HepG2 (cell line): ENCODE results near the gene ATP6V0E1. TPM values are rescaled to one million over a fixed set of nuclear protein-coding genes. Genes with fewer than 3 reads are reported as not detected.

Experiments used
- ATAC-seq: fragments of 200-7000 bp; cut with Tn5 transposase; 3 replicates; pipeline ENCODE4 v1.9.1; 2020; ENCODE audit warnings: mild to moderate bottlenecking, moderate library complexity
- BruUV-seq: library from RNA; stranded (reverse); fragments of 400-500 nt; replicated peaks from 2 replicates; lab custom pipeline; 2021; lab: Mats Ljungman, UMichigan
- CTCF ChIA-PET: fragments of 300-600 bp; formaldehyde crosslinking; extraction: SDS; loops from one replicate; lab custom pipeline; 2021; ENCODE audit warnings: low total read pairs, inconsistent platforms, low intra/inter-chr PET ratio; lab: Yijun Ruan, JAX
- POLR2A ChIA-PET: fragments of 350-600 bp; sonication (Branson Sonifier 250); formaldehyde crosslinking; loops from one replicate; lab custom pipeline; 2020; ENCODE audit warnings: antibody characterized with exemption, inconsistent platforms; lab: Yijun Ruan, JAX
- DNase-seq: peaks from one replicate; pipeline ENCODE4 v3.0.0-alpha.2; 2015; ENCODE audit warnings: low spot score
- FAIRE-seq: peaks from 3 replicates; lab custom pipeline; 2011; peaks lifted over from hg19 to GRCh38; lab: Jason Lieb, UNC
- H2AFZ ChIP-seq: one replicate; pipeline ENCODE4 v1.6.1; 2011; ENCODE audit warnings: low read length, inconsistent platforms
- H3K27ac ChIP-seq: fragments of 300-600 bp; 3 replicates; pipeline ENCODE4 v1.8.0; 2011; ENCODE audit warnings: mixed run types, mild to moderate bottlenecking, mixed read lengths, low read length, inconsistent platforms; ENCODE audit not compliant: insufficient read depth; ENCODE audit errors: extremely low read length
- H3K27me3 ChIP-seq, 2 experiments: fragments of 200-600 bp in 1 of 2; 2 replicates in 1 of 2; 3 replicates in 1 of 2; pipeline versions ENCODE4 v1.6.0 to v1.8.0; 2011; ENCODE audit warnings: low read length in 2 of 2, mild to moderate bottlenecking in 2 of 2, moderate library complexity in 2 of 2, inconsistent platforms in 1 of 2; ENCODE audit not compliant: insufficient read depth in 2 of 2, control insufficient read depth in 1 of 2
- H3K36me3 ChIP-seq, 2 experiments: fragments of 200-600 bp in 1 of 2; replicated peaks in 1 of 2; 2 replicates in 1 of 2; 3 replicates in 1 of 2; pipeline versions ENCODE4 v1.5.1 to v1.8.0; 2011; ENCODE audit warnings: low read length in 2 of 2, inconsistent platforms in 1 of 2; ENCODE audit not compliant: insufficient read depth in 2 of 2, control insufficient read depth in 1 of 2
- H3K4me1 ChIP-seq: 2 replicates; pipeline ENCODE4 v1.5.1; 2012; ENCODE audit warnings: low read length, inconsistent platforms; ENCODE audit not compliant: insufficient read depth
- H3K4me2 ChIP-seq: 2 replicates; pipeline ENCODE4 v1.6.0; 2011; ENCODE audit warnings: low read depth, low read length, inconsistent platforms
- H3K4me3 ChIP-seq, 3 experiments: fragments of 200-600 bp in 1 of 3; sonication (generic), shearing (Covaris generic) in 1 of 3; replicated peaks in 1 of 3; 2 replicates each; pipeline ENCODE4 v1.5.1; 2011 to 2016; ENCODE audit warnings: low read length in 3 of 3, inconsistent platforms in 2 of 3, low read depth in 2 of 3, mild to moderate bottlenecking in 2 of 3, control low read depth in 1 of 3, mixed read lengths in 1 of 3; ENCODE audit not compliant: insufficient read depth in 1 of 3
- H3K79me2 ChIP-seq: one replicate; pipeline ENCODE4 v1.6.1; 2011; ENCODE audit warnings: low read length, inconsistent platforms; ENCODE audit not compliant: insufficient read depth
- H3K9ac ChIP-seq: 2 replicates; pipeline ENCODE4 v1.6.0; 2011; ENCODE audit warnings: mild to moderate bottlenecking, low read depth, low read length, inconsistent platforms; ENCODE audit not compliant: insufficient read depth
- H3K9me3 ChIP-seq: 2 replicates; pipeline ENCODE4 v1.5.1; 2012; ENCODE audit warnings: mild to moderate bottlenecking, low read length
- H4K20me1 ChIP-seq: 2 replicates; pipeline ENCODE4 v1.6.0; 2011; ENCODE audit warnings: inconsistent platforms, mild to moderate bottlenecking, low read length, moderate library complexity; ENCODE audit not compliant: insufficient read depth
- KDM4B ChIP-seq: sonication (generic); formaldehyde crosslinking; IDR thresholded peaks from 2 replicates; pipeline ENCODE4 v1.4.0; 2020; ENCODE audit warnings: missing genetic modification reagents
- NFRKB ChIP-seq: fragments of 450-650 bp; IDR thresholded peaks from 2 replicates; pipeline ENCODE4 v1.6.1; 2017
- NPAS2 ChIP-seq: sonication (generic); formaldehyde crosslinking; IDR thresholded peaks from 2 replicates; pipeline ENCODE4 v1.8.0; 2022; ENCODE audit warnings: mild to moderate bottlenecking, missing genetic modification reagents, borderline replicate concordance
- PAWR ChIP-seq: sonication (generic); formaldehyde crosslinking; IDR thresholded peaks from 2 replicates; pipeline ENCODE4 v1.4.0; 2020; ENCODE audit warnings: missing genetic modification reagents, mild to moderate bottlenecking, borderline replicate concordance
- SMYD3 ChIP-seq: sonication (generic); formaldehyde crosslinking; IDR thresholded peaks from 2 replicates; pipeline ENCODE4 v1.8.1; 2023; ENCODE audit warnings: mild to moderate bottlenecking, missing genetic modification reagents
- ZNF512B ChIP-seq: sonication (generic); formaldehyde crosslinking; IDR thresholded peaks from 2 replicates; pipeline ENCODE4 v1.5.1; 2020; ENCODE audit warnings: missing genetic modification reagents, mild to moderate bottlenecking, borderline replicate concordance
- ZNF562 ChIP-seq: sonication (generic); formaldehyde crosslinking; IDR thresholded peaks from 2 replicates; pipeline ENCODE4 v1.8.0; 2022; ENCODE audit warnings: missing genetic modification reagents, borderline replicate concordance
- ZNF749 ChIP-seq: sonication (generic); formaldehyde crosslinking; IDR thresholded peaks from 2 replicates; pipeline ENCODE4 v1.8.0; 2022; ENCODE audit warnings: mild to moderate bottlenecking, missing genetic modification reagents, moderate library complexity, borderline replicate concordance
- ZNF816 ChIP-seq: sonication (generic); formaldehyde crosslinking; IDR thresholded peaks from 2 replicates; pipeline ENCODE4 v1.8.0; 2022; ENCODE audit warnings: missing genetic modification reagents, mild to moderate bottlenecking, borderline replicate concordance
- WGBS: methylation state at CpG from one replicate; pipeline ENCODE4 v1.1.6; 2017; ENCODE audit warnings: low lambda C conversion rate; 5-methylcytosine and 5-hydroxymethylcytosine counted together
- in situ Hi-C: cut with HindIII; loops from 2 replicates; pipeline ENCODE4 v1.10.0; 2017; ENCODE audit warnings: low pct_unique_long_range_greater_than_20kb; ENCODE audit not compliant: extremely low pct_ligation_motif_present
- intact Hi-C: fragments of 100-400 bp; cut with micrococcal nuclease; formaldehyde crosslinking; loops from one replicate; pipeline ENCODE4 v1.10.0; 2022; ENCODE audit not compliant: unreplicated experiment
- polyA plus RNA-seq, 8 experiments: library from polyadenylated mRNA; depleted of rRNA in 3 of 8; stranded (reverse) in 7 of 8; unstranded in 1 of 8; fragments of >200 nt; fragmentation: Illumina TruSeq in 4 of 8; extraction: Trizol in 4 of 8; gene quantifications; 2 replicates each; pipeline versions ENCODE4 v1.2.1 to v1.2.3, GENCODE V29; 2011 to 2016; ENCODE audit warnings: low read depth in 4 of 8, missing spikeins in 1 of 8, mixed read lengths in 1 of 8; ENCODE audit not compliant: insufficient read depth in 1 of 8
- total RNA-seq, 5 experiments: library from RNA; depleted of rRNA; stranded (reverse); fragments of >200 nt; fragmentation: Illumina TruSeq; extraction: Trizol; gene quantifications; 2 replicates each; pipeline ENCODE4 v1.2.3, GENCODE V29; 2016; ENCODE audit warnings: low read depth in 1 of 5

The ATP6V0E1 gene
- total and polyA plus RNA-seq, 2 of the 13 experiments (the other 11 are each of a cell fraction or from before 2014, with no cell fraction given): 143 to 215 TPM

DNA sequence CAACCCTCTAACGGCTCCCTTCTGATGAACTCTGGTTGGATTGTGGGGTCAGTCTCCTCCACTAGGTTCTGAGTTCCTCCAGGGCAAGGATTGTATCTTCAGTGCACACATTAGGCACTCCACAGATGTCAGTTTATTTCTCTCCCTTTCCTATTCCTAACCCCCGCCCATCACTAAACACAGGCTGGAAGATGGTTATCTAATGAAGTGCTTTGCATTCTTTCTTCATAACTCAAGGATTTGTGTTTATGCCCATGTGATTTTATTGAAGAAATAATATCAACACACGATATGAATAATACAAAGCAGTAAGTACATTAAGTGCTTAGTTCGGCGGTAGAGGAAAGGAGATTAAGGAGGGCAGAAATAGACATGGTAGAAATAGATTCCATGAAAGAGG is 68.2 kb downstream of the ATP6V0E1 start:
- H3K4me1 ChIP-seq: peaks cover 50% of the 10 kb centered on the region
- TF ChIP-seq ZNF816 (CRISPR knock-in tag): no peak
- TF ChIP-seq NFRKB: no peak
- TF ChIP-seq SMYD3 (CRISPR knock-in tag): no peak
- TF ChIP-seq NPAS2 (CRISPR knock-in tag): no peak
- no peak for TF ChIP-seq PAWR (CRISPR knock-in tag)
- TF ChIP-seq ZNF512B: no peak
- TF ChIP-seq ZNF562 (CRISPR knock-in tag): no peak
- no peak for TF ChIP-seq KDM4B (CRISPR knock-in tag)
- no peak for TF ChIP-seq ZNF749
- no peak overlapping the region for H3K4me2 ChIP-seq
- 72% methylated on average over 5 of the region's 5 CpGs for WGBS
- POLR2A ChIA-PET: no interaction called here
- no peak overlapping the region for H2AFZ ChIP-seq
- no peaks in the 10 kb centered on the region for H3K36me3 ChIP-seq
- DNase-seq (no peak), ATAC-seq (no peak), FAIRE-seq (no peak)
- no peak overlapping the region for H3K27ac ChIP-seq
- no peak overlapping the region for H3K9ac ChIP-seq
- no peak overlapping the region for H3K4me3 ChIP-seq
- no peaks in the 10 kb centered on the region for H3K79me2 ChIP-seq
- H3K27me3 ChIP-seq: no peaks in the 10 kb centered on the region
- no peaks in the 10 kb centered on the region for H4K20me1 ChIP-seq
- H3K9me3 ChIP-seq: no peaks in the 10 kb centered on the region
- in situ Hi-C loops: no loop called here
- BruUV-seq: no TSS peak
- CTCF ChIA-PET: no interaction called here
- intact Hi-C loops: no loop called here
